ENCODE results near the gene SULT1C3.
A peak's percentile ranks its signal among the peaks of the same experiment; 100 is the strongest.

GRCh38 chr2:108257757-108258331 lies 18.1 kb downstream of the SULT1C3 start:
- TF ChIP-seq CTCF (conservative IDR thresholded peaks at IDR 0.05; ENCODE audit: low read depth, low read length) (no peak), POLR2A (IDR thresholded peaks at IDR 0.05; ENCODE audit: low read depth, low read length) (no peak), USF2 (IDR thresholded peaks at IDR 0.05; ENCODE audit: low read depth, low read length) (0 out of 2 replicates have a peak, but pooled peaks have one; percentile 10), CEBPB (IDR thresholded peaks at IDR 0.05; ENCODE audit: low read depth, low read length) (0 out of 2 replicates have a peak, but pooled peaks have one; percentile 14), RCOR1 (IDR thresholded peaks at IDR 0.05; ENCODE audit: insufficient replicate concordance, low read length) (no peak), FOS (IDR thresholded peaks at IDR 0.05; ENCODE audit: low read depth, low read length) (no peak), RFX5 (IDR thresholded peaks at IDR 0.05; ENCODE audit: low read depth, low read length) (no peak), RAD21 (IDR thresholded peaks at IDR 0.05; ENCODE audit: low read length) (no peak), CHD1 (IDR thresholded peaks at IDR 0.05; ENCODE audit: low read depth, low read length) (no peak), SMC3 (IDR thresholded peaks at IDR 0.05; ENCODE audit: low read depth, low read length) (no peak)
- TF ChIP-seq, protein P1, sequence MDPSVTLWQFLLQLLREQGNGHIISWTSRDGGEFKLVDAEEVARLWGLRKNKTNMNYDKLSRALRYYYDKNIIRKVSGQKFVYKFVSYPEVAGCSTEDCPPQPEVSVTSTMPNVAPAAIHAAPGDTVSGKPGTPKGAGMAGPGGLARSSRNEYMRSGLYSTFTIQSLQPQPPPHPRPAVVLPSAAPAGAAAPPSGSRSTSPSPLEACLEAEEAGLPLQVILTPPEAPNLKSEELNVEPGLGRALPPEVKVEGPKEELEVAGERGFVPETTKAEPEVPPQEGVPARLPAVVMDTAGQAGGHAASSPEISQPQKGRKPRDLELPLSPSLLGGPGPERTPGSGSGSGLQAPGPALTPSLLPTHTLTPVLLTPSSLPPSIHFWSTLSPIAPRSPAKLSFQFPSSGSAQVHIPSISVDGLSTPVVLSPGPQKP (IDR thresholded peaks at IDR 0.05; ENCODE audit: borderline replicate concordance, low read depth, low read length): no peak

Data from IMR-90 (cell line).